ENCODE data around the gene VCL. TPM values are rescaled to one million over a fixed set of nuclear protein-coding genes. Genes with fewer than 3 reads are reported as not detected.

The VCL gene
- total RNA-seq, 2 donors from 2014 or later = 24.4 to 31.6 TPM

DNA sequence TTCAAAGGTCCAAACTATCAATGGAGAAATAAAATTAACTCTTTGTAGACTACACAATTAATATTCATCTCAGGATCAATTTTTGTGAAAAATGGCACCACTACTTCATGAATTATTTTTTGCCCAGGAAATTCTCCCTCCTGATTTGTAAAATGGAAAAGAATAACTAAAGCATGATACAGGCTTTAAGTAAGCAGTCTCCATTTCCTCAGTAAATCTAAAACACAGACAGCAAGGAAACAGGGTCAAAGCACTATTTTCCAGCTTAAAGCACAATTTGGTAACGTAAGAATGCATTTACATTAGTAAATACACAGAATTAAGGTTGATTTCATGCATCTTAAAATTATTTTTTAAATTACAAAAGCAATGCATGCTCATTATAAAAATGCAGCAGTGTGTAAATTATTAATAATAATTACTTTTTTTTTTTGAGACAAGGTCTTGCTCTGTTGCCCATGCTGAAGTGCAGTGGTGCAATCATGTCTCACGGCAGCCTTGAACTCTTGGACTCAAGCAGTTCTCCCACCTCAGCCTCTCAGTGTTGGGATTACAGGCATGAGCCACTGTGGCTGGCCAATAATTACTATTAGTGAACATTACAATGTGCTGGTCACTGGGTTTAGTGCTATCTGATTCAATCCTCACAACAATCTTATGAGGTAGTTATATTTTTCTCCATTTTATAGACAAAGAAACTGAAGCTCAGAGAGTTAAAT lies 26.1 kb upstream of the VCL start:
- Histone ChIP-seq H3K4me1 (peaks cover 6% of the 10 kb centered on the region), H3K9me3 (no peaks in the 10 kb centered on the region), H3K27ac (no peak overlapping the region), H3K4me3 (no peak overlapping the region), H3K27me3 (no peaks in the 10 kb centered on the region), H3K36me3 (replicated peaks in 1 of 2; ENCODE audit: insufficient read depth in 1 of 2, low read depth in 2 of 2) (no peaks in the 10 kb centered on the region)
- WGBS, 2 donors = 82 to 97% methylated on average over 2 of the region's 2 CpGs
- intact Hi-C loops (cut with DNase I) = no loop called here
- DNase-seq = no peak
- no peak for ATAC-seq
- no peak for TF ChIP-seq POLR2A (IDR thresholded peaks at IDR 0.05)
- TF ChIP-seq, protein P1, sequence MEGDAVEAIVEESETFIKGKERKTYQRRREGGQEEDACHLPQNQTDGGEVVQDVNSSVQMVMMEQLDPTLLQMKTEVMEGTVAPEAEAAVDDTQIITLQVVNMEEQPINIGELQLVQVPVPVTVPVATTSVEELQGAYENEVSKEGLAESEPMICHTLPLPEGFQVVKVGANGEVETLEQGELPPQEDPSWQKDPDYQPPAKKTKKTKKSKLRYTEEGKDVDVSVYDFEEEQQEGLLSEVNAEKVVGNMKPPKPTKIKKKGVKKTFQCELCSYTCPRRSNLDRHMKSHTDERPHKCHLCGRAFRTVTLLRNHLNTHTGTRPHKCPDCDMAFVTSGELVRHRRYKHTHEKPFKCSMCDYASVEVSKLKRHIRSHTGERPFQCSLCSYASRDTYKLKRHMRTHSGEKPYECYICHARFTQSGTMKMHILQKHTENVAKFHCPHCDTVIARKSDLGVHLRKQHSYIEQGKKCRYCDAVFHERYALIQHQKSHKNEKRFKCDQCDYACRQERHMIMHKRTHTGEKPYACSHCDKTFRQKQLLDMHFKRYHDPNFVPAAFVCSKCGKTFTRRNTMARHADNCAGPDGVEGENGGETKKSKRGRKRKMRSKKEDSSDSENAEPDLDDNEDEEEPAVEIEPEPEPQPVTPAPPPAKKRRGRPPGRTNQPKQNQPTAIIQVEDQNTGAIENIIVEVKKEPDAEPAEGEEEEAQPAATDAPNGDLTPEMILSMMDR (IDR thresholded peaks at IDR 0.05) = no peak

DNA sequence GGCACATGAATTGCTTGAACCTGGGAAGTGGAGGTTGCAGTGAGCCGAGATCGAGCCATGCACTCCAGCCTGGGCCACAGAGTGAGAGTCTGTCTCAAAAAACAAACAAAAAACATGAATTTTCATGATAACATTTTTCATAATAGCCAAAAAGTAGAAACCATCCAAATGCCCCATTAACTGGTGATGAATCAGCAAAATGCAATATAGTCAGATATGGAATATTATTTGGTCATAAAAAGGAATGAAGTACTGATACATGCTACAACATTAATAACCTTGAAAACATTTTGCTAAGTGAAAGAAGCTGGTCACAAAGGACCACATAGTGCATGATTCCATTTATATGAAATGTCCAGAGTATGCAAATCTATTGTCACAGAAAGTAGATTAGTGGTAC lies 24.5 kb upstream of the VCL start:
- ATAC-seq (no peak), DNase-seq (no peak)
- Histone ChIP-seq H3K4me3 (no peak overlapping the region), H3K36me3 (replicated peaks in 1 of 2; ENCODE audit: insufficient read depth in 1 of 2, low read depth in 2 of 2) (no peaks in the 10 kb centered on the region), H3K27ac (no peak overlapping the region), H3K27me3 (no peaks in the 10 kb centered on the region), H3K9me3 (no peaks in the 10 kb centered on the region), H3K4me1 (peaks cover 6% of the 10 kb centered on the region)
- intact Hi-C loops (cut with DNase I) = no loop called here
- WGBS, 2 donors = 93 to 100% methylated on average over 2 of the region's 2 CpGs
- TF ChIP-seq, protein P1 (IDR thresholded peaks at IDR 0.05) = no peak
- TF ChIP-seq POLR2A (IDR thresholded peaks at IDR 0.05) = no peak

DNA sequence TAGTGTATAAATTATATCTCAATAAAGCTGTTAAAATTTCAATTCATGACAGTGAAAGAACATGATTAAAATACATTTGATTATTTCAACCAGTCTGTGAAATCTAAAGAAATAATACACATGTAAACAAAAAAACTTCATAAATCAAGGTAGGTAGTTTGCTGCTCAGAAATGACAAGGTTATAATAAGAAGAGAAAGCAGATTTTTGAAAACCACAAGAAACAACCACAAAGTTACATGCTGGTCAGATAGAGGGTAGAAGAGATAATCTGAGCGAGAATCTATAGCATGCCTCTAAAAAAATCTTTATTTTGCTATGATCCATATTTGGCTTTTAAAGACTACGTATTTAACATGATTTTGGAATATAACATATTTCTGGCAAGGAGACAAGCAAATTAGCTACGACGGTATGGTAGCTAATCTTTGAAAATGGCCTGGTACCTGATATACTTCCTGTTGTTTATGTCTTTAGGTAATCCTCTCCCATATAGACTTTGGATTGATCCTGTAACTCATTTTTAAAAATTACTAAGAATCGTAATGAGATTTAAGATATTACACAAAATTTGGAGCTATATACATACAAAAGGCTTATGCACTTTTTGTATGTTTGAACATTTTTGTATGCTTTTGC lies 23.5 kb upstream of the VCL start:
- DNase-seq (no peak), ATAC-seq (no peak)
- WGBS, 2 donors = 84 to 91% methylated on average over 5 of the region's 5 CpGs
- peaks cover 6% of the 10 kb centered on the region for H3K4me1 ChIP-seq
- intact Hi-C loops (cut with DNase I) = no loop called here
- no peak overlapping the region for H3K27ac ChIP-seq
- H3K27me3 ChIP-seq = no peaks in the 10 kb centered on the region
- H3K4me3 ChIP-seq = no peak overlapping the region
- TF ChIP-seq, protein P1 (IDR thresholded peaks at IDR 0.05) = no peak
- TF ChIP-seq POLR2A (IDR thresholded peaks at IDR 0.05) = no peak
- H3K36me3 ChIP-seq (replicated peaks in 1 of 2; ENCODE audit: insufficient read depth in 1 of 2, low read depth in 2 of 2) = no peaks in the 10 kb centered on the region
- no peaks in the 10 kb centered on the region for H3K9me3 ChIP-seq

DNA sequence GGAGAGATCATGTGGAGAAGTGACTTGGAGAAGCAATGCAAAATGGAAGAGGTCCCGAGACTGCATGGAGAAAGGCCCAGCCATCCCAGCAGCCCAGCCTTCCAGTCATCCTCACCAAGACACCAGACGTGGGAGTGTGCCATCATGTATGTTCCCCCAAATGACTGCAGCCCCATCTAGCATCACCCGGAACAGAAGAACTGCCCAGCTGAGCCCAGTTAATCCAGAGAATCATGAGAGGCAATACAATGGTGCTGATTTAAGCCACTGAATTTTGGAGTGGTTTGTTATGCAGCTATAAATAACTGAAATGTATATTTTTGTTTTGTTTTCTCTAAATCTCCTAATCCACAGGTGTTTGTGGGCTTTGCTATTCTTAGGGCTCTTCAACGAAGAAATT lies 22.5 kb upstream of the VCL start:
- Histone ChIP-seq H3K27ac (no peak overlapping the region), H3K36me3 (replicated peaks in 1 of 2; ENCODE audit: insufficient read depth in 1 of 2, low read depth in 2 of 2) (no peaks in the 10 kb centered on the region), H3K9me3 (no peaks in the 10 kb centered on the region), H3K4me3 (no peak overlapping the region), H3K27me3 (no peaks in the 10 kb centered on the region), H3K4me1 (peaks cover 6% of the 10 kb centered on the region)
- no peak for ATAC-seq
- no peak for TF ChIP-seq POLR2A (IDR thresholded peaks at IDR 0.05)
- TF ChIP-seq, protein P1 (IDR thresholded peaks at IDR 0.05) = no peak
- DNase-seq = no peak
- intact Hi-C loops (cut with DNase I) = no loop called here
- WGBS, 2 donors = 92 to 97% methylated on average over 4 of the region's 4 CpGs
